Measurements from ENCODE around the gene ZNF268.
"Not testable (repeated sequence)": the region's sequence is repeated elsewhere in the genome, so short reads cannot be mapped to it uniquely, and the experiment has no call there.

DNA sequence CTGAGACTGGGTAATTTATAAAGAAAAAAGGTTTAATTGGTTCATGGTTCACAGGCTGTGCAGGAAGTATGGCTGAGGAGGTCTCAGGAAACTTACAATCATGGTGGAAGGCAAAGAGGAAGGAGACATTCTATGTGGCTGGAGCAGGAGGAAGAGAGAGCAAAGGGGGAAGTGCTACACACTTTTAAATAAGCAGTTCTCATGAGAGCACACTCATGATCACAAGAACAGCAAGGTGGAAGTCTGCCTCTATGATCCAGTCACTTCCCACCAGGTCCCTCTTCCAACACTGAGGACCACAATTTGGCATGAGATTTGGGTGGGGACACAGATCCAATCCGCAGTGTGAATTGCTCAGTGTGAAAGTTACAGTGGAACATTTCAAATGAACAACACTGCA, 74.5 kb downstream of the ZNF268 start:
- TF ChIP-seq, protein P1, sequence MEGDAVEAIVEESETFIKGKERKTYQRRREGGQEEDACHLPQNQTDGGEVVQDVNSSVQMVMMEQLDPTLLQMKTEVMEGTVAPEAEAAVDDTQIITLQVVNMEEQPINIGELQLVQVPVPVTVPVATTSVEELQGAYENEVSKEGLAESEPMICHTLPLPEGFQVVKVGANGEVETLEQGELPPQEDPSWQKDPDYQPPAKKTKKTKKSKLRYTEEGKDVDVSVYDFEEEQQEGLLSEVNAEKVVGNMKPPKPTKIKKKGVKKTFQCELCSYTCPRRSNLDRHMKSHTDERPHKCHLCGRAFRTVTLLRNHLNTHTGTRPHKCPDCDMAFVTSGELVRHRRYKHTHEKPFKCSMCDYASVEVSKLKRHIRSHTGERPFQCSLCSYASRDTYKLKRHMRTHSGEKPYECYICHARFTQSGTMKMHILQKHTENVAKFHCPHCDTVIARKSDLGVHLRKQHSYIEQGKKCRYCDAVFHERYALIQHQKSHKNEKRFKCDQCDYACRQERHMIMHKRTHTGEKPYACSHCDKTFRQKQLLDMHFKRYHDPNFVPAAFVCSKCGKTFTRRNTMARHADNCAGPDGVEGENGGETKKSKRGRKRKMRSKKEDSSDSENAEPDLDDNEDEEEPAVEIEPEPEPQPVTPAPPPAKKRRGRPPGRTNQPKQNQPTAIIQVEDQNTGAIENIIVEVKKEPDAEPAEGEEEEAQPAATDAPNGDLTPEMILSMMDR (conservative IDR thresholded peaks at IDR 0.05 in 1 of 2, IDR thresholded peaks at IDR 0.05 in 1 of 2; ENCODE audit: extremely low read depth in 1 of 2, insufficient read depth in 1 of 2, low read depth in 1 of 2, low read length in 2 of 2): not testable (repeated sequence)
- TF ChIP-seq EZH2 (IDR thresholded peaks at IDR 0.05; ENCODE audit: borderline replicate concordance, low read length): not testable (repeated sequence)

Data from mammary epithelial cell (primary cell).